Umbilical cord (tissue), 2 donors: ENCODE data around the gene KRTAP10-2. TPM values are rescaled to one million over a fixed set of nuclear protein-coding genes. Genes with fewer than 3 reads are reported as not detected.
A peak's percentile ranks its signal among the peaks of the same experiment; 100 is the strongest.
"Not testable (repeated sequence)": the region's sequence is repeated elsewhere in the genome, so short reads cannot be mapped to it uniquely, and the experiment has no call there.

Experiments
- DNase-seq: peaks from one replicate; pipeline ENCODE4 v3.0.0-alpha.2; 2015; ENCODE audit warnings: low spot score
- total RNA-seq: library from RNA; depleted of rRNA; stranded (reverse); fragments of >200 nt; gene quantifications from one replicate; pipeline ENCODE4 v1.2.3, GENCODE V29; 2014; ENCODE audit warnings: low replicate concordance; ENCODE audit not compliant: insufficient read depth

KRTAP10-2 gene
- not detected for total RNA-seq

- no peak for DNase-seq
Observed at GRCh38 chr21:44551340-44551961, at the start of gene KRTAP10-2. KRTAP10-2 (minus strand) TSS chr21:44551505; CDS start chr21:44551458, 47 bp downstream.

GRCh38 chr21:44601091-44601490, 49.8 kb upstream of the KRTAP10-2 start:
- not testable (repeated sequence) for DNase-seq

GRCh38 chr21:44600118-44600978, 49.0 kb upstream of the KRTAP10-2 start, which contains the start of gene KRTAP10-7:
KRTAP10-7 (plus strand) TSS chr21:44600597; CDS start chr21:44600622, 25 bp downstream.
- DNase-seq = not testable (repeated sequence)

- no peak for DNase-seq
Observed at GRCh38 chr21:44599264-44600029, 48.1 kb upstream of the KRTAP10-2 start.

- DNase-seq = no peak
Observed at GRCh38 chr21:44598061-44598460, 46.8 kb upstream of the KRTAP10-2 start.

GRCh38 chr21:44596068-44596725, 44.9 kb upstream of the KRTAP10-2 start:
- no peak for DNase-seq

GRCh38 chr21:44595524-44595923, 44.2 kb upstream of the KRTAP10-2 start:
- DNase-seq = no peak

GRCh38 chr21:44594406-44594916, 43.2 kb upstream of the KRTAP10-2 start:
- DNase-seq = no peak

- DNase-seq = peak; percentile 33
Observed at GRCh38 chr21:44593598-44594405, 42.5 kb upstream of the KRTAP10-2 start.

GRCh38 chr21:44592446-44593311, 41.4 kb upstream of the KRTAP10-2 start, which contains the start of gene KRTAP10-6:
KRTAP10-6 (minus strand) TSS chr21:44592505; CDS start chr21:44592484, 21 bp downstream.
- no peak for DNase-seq

- not testable (repeated sequence) for DNase-seq
Observed at GRCh38 chr21:44591801-44592130, 40.5 kb upstream of the KRTAP10-2 start.

- DNase-seq = not testable (repeated sequence)
Observed at GRCh38 chr21:44590897-44591800, 39.8 kb upstream of the KRTAP10-2 start.

GRCh38 chr21:44590311-44590721, 39.0 kb upstream of the KRTAP10-2 start:
- no peak for DNase-seq

- no peak for DNase-seq
Observed at GRCh38 chr21:44589586-44590305, 38.4 kb upstream of the KRTAP10-2 start.

- DNase-seq = no peak
Observed at GRCh38 chr21:44589094-44589493, 37.8 kb upstream of the KRTAP10-2 start.

GRCh38 chr21:44585892-44586291, 34.6 kb upstream of the KRTAP10-2 start:
- no peak for DNase-seq

GRCh38 chr21:44583800-44584147, 32.5 kb upstream of the KRTAP10-2 start:
- DNase-seq = no peak
